ENCODE data around the gene DIPK1B.
A peak's percentile ranks its signal among the peaks of the same experiment; 100 is the strongest.

DIPK1B gene

GRCh38 chr9:136692185-136693134 is 19.9 kb upstream of the DIPK1B start:
- no peak for DNase-seq (ENCODE audit: extremely low spot score)
- POLR2A ChIA-PET, result no interaction called here
- CTCF ChIA-PET, result no interaction called here
- TF ChIP-seq TARDBP (IDR thresholded peaks at IDR 0.05) (no peak), ARNT (IDR thresholded peaks at IDR 0.05) (no peak), LEF1 (IDR thresholded peaks at IDR 0.05; ENCODE audit: borderline replicate concordance) (no peak), FOXK2 (IDR thresholded peaks at IDR 0.05) (no peak), HDGF (IDR thresholded peaks at IDR 0.05; ENCODE audit: borderline replicate concordance) (no peak), FOXM1 (IDR thresholded peaks at IDR 0.05; ENCODE audit: borderline replicate concordance) (no peak), BHLHE40 (IDR thresholded peaks at IDR 0.05; ENCODE audit: borderline replicate concordance) (no peak), SUZ12 (IDR thresholded peaks at IDR 0.05) (no peak), CTBP1 (IDR thresholded peaks at IDR 0.05; ENCODE audit: borderline replicate concordance) (no peak), FOXA1 (IDR thresholded peaks at IDR 0.05) (no peak), ZNF384 (IDR thresholded peaks at IDR 0.05) (no peak), SP1 (IDR thresholded peaks at IDR 0.05) (no peak), NFRKB (IDR thresholded peaks at IDR 0.05) (no peak), ELF4 (IDR thresholded peaks at IDR 0.05) (no peak)

GRCh38 chr9:136693135-136693489 is 19.3 kb upstream of the DIPK1B start:
- ChIA-PET POLR2A (no interaction called here), CTCF (no interaction called here)
- TF ChIP-seq LEF1 (IDR thresholded peaks at IDR 0.05; ENCODE audit: borderline replicate concordance), result no peak
- no peak for TF ChIP-seq FOXK2 (IDR thresholded peaks at IDR 0.05)
- TF ChIP-seq ZNF384 (IDR thresholded peaks at IDR 0.05), result no peak
- TF ChIP-seq FOXM1 (IDR thresholded peaks at IDR 0.05; ENCODE audit: borderline replicate concordance), result no peak
- no peak for TF ChIP-seq TARDBP (IDR thresholded peaks at IDR 0.05)
- no peak for TF ChIP-seq ARNT (IDR thresholded peaks at IDR 0.05)
- TF ChIP-seq ELF4 (IDR thresholded peaks at IDR 0.05), result no peak
- DNase-seq (ENCODE audit: extremely low spot score), result no peak

GRCh38 chr9:136693490-136694162 is 18.7 kb upstream of the DIPK1B start:
- POLR2A ChIA-PET, result no interaction called here
- CTCF ChIA-PET, result interaction anchor here (2.6 kb wide), 1 partner anchor 22 kb away, joined by 9 read pairs; no protein-coding TSS in a partner anchor
- no peak for DNase-seq (ENCODE audit: extremely low spot score)
- TF ChIP-seq BHLHE40 (IDR thresholded peaks at IDR 0.05; ENCODE audit: borderline replicate concordance), result no peak
- TF ChIP-seq ZNF384 (IDR thresholded peaks at IDR 0.05), result no peak
- no peak for TF ChIP-seq TARDBP (IDR thresholded peaks at IDR 0.05)
- TF ChIP-seq L3MBTL2 (conservative IDR thresholded peaks at IDR 0.05), result no peak
- no peak for TF ChIP-seq ARNT (IDR thresholded peaks at IDR 0.05)

GRCh38 chr9:136694163-136694871 is 18.1 kb upstream of the DIPK1B start:
- TF ChIP-seq HDGF (IDR thresholded peaks at IDR 0.05; ENCODE audit: borderline replicate concordance) (no peak), FOXA1 (IDR thresholded peaks at IDR 0.05) (no peak), SUZ12 (IDR thresholded peaks at IDR 0.05) (no peak), FOXM1 (IDR thresholded peaks at IDR 0.05; ENCODE audit: borderline replicate concordance) (no peak), NFRKB (IDR thresholded peaks at IDR 0.05) (no peak), FOXK2 (IDR thresholded peaks at IDR 0.05) (no peak), SP1 (IDR thresholded peaks at IDR 0.05) (no peak), TARDBP (IDR thresholded peaks at IDR 0.05) (no peak), CTBP1 (IDR thresholded peaks at IDR 0.05; ENCODE audit: borderline replicate concordance) (no peak)
- POLR2A ChIA-PET, result no interaction called here
- CTCF ChIA-PET, result interaction anchor here (0.6 to 2.6 kb wide), 2 partner anchors 16 to 23 kb away, joined by 3 to 9 read pairs; no protein-coding TSS in a partner anchor
- peak; percentile 81 for DNase-seq (ENCODE audit: extremely low spot score)

- CTCF ChIA-PET, result interaction anchor here (0.6 to 2.6 kb wide), 2 partner anchors 17 to 23 kb away, joined by 3 to 9 read pairs; no protein-coding TSS in a partner anchor
- TF ChIP-seq TARDBP (IDR thresholded peaks at IDR 0.05), result no peak
- TF ChIP-seq FOXK2 (IDR thresholded peaks at IDR 0.05), result no peak
- no peak for TF ChIP-seq ARNT (IDR thresholded peaks at IDR 0.05)
- TF ChIP-seq HDGF (IDR thresholded peaks at IDR 0.05; ENCODE audit: borderline replicate concordance), result no peak
- no peak for TF ChIP-seq LEF1 (IDR thresholded peaks at IDR 0.05; ENCODE audit: borderline replicate concordance)
- no peak for TF ChIP-seq FOXA1 (IDR thresholded peaks at IDR 0.05)
- DNase-seq (ENCODE audit: extremely low spot score), result no peak
- POLR2A ChIA-PET, result no interaction called here
Measured at GRCh38 chr9:136694872-136695247, 17.5 kb upstream of the DIPK1B start.

DNA sequence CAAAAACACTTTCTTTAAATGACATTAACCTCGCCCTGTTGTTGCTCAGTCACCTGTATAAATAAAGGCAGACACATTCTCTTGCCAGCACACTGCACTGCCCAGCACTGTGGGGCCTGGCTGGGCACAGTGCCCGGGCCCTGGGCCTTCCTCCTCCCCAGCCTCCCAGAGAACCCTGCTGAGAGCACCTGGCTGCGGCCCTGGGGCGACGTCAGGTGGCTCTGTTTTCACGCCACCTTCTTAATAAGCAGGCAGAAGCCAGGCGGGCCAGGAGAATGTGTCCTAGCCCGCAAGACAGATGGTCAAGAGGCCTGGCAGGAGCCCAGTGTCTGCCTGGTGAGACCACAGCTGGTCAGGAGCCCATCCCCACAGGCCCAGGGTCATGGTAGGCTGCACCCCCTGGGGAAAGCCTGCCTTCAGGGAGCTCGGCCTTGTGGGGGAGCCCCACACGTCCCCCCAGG is 16.9 kb upstream of the DIPK1B start:
- TF ChIP-seq FOXA1 (IDR thresholded peaks at IDR 0.05), result no peak
- no peak for DNase-seq (ENCODE audit: extremely low spot score)

GRCh38 chr9:136695955-136696354 is 16.4 kb upstream of the DIPK1B start:
- ChIA-PET POLR2A (no interaction called here), CTCF (interaction anchor here (2.6 kb wide), 1 partner anchor 24 kb away, joined by 9 read pairs; no protein-coding TSS in a partner anchor)
- DNase-seq (ENCODE audit: extremely low spot score), result no peak
- TF ChIP-seq, protein P1, sequence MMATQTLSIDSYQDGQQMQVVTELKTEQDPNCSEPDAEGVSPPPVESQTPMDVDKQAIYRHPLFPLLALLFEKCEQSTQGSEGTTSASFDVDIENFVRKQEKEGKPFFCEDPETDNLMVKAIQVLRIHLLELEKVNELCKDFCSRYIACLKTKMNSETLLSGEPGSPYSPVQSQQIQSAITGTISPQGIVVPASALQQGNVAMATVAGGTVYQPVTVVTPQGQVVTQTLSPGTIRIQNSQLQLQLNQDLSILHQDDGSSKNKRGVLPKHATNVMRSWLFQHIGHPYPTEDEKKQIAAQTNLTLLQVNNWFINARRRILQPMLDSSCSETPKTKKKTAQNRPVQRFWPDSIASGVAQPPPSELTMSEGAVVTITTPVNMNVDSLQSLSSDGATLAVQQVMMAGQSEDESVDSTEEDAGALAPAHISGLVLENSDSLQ (IDR thresholded peaks at IDR 0.05), result no peak
- TF ChIP-seq BHLHE40 (IDR thresholded peaks at IDR 0.05; ENCODE audit: borderline replicate concordance) (no peak), ZNF384 (IDR thresholded peaks at IDR 0.05) (no peak), FOXM1 (IDR thresholded peaks at IDR 0.05; ENCODE audit: borderline replicate concordance) (no peak), SUZ12 (IDR thresholded peaks at IDR 0.05) (no peak), ARNT (IDR thresholded peaks at IDR 0.05) (no peak), ELF4 (IDR thresholded peaks at IDR 0.05) (no peak), FOXK2 (IDR thresholded peaks at IDR 0.05) (no peak), NFRKB (IDR thresholded peaks at IDR 0.05) (no peak), HDGF (IDR thresholded peaks at IDR 0.05; ENCODE audit: borderline replicate concordance) (no peak), SP1 (IDR thresholded peaks at IDR 0.05) (no peak), LEF1 (IDR thresholded peaks at IDR 0.05; ENCODE audit: borderline replicate concordance) (no peak), L3MBTL2 (conservative IDR thresholded peaks at IDR 0.05) (no peak), TARDBP (IDR thresholded peaks at IDR 0.05) (no peak), CTBP1 (IDR thresholded peaks at IDR 0.05; ENCODE audit: borderline replicate concordance) (no peak), FOXA1 (IDR thresholded peaks at IDR 0.05) (no peak)

More for the DNA sequence above, 16.9 kb upstream of the DIPK1B start:
- ChIA-PET CTCF (interaction anchor here (2.6 kb wide), 1 partner anchor 24 kb away, joined by 9 read pairs; no protein-coding TSS in a partner anchor), POLR2A (no interaction called here)
